Keratinocyte (primary cell): Measurements from ENCODE around the gene USH2A. TPM values are rescaled to one million over a fixed set of nuclear protein-coding genes. Genes with fewer than 3 reads are reported as not detected.

Source experiments
- DNase-seq: peaks from one replicate; pipeline ENCODE4 v3.0.0-alpha.2; 2011; ENCODE audit warnings: low read depth, missing footprints, low spot score
- FAIRE-seq: peaks from 2 replicates; lab custom pipeline; 2011; peaks lifted over from hg19 to GRCh38; lab: Jason Lieb, UNC
- H2AFZ ChIP-seq: 2 replicates; pipeline ENCODE4 v1.6.0; 2012; ENCODE audit warnings: low read length, control low read depth, inconsistent platforms; ENCODE audit not compliant: control insufficient read depth
- H3K27ac ChIP-seq: 2 replicates; pipeline ENCODE4 v1.5.1; 2011; ENCODE audit warnings: low read length; ENCODE audit not compliant: control insufficient read depth, insufficient read depth
- H3K27me3 ChIP-seq: 3 replicates; pipeline ENCODE4 v1.6.0; 2011; ENCODE audit warnings: low read length; ENCODE audit not compliant: control insufficient read depth, insufficient read depth; ENCODE audit errors: extremely low read depth
- H3K36me3 ChIP-seq, 2 experiments: 2 replicates in 1 of 2; 3 replicates in 1 of 2; pipeline ENCODE4 v1.5.1; 2011; ENCODE audit warnings: low read length in 2 of 2, mild to moderate bottlenecking in 1 of 2; ENCODE audit not compliant: control insufficient read depth in 2 of 2, insufficient read depth in 2 of 2; ENCODE audit errors: extremely low read depth in 1 of 2
- H3K4me1 ChIP-seq: 3 replicates; pipeline ENCODE4 v1.5.1; 2011; ENCODE audit warnings: low read length; ENCODE audit not compliant: control insufficient read depth, insufficient read depth; ENCODE audit errors: extremely low read depth
- H3K4me2 ChIP-seq: 3 replicates; pipeline ENCODE4 v1.6.0; 2011; ENCODE audit warnings: low read depth, low read length; ENCODE audit not compliant: control insufficient read depth, insufficient read depth; ENCODE audit errors: extremely low read depth
- H3K4me3 ChIP-seq, 3 experiments: fragments of 200-600 bp in 1 of 3; sonication (generic) in 1 of 3; 2 replicates in 2 of 3; 3 replicates in 1 of 3; pipeline ENCODE4 v1.5.1; 2011 to 2016; ENCODE audit warnings: low read length in 3 of 3, mild to moderate bottlenecking in 3 of 3, control low read depth in 2 of 3, inconsistent platforms in 1 of 3, low read depth in 1 of 3, mixed read lengths in 1 of 3, mixed run types in 1 of 3, moderate library complexity in 1 of 3; ENCODE audit not compliant: control insufficient read depth in 2 of 3, insufficient read depth in 2 of 3; ENCODE audit errors: extremely low read depth in 1 of 3
- H3K79me2 ChIP-seq: 2 replicates; pipeline ENCODE4 v1.6.0; 2012; ENCODE audit warnings: low read length; ENCODE audit not compliant: control insufficient read depth, insufficient read depth
- H3K9ac ChIP-seq: 3 replicates; pipeline ENCODE4 v1.6.0; 2011; ENCODE audit warnings: low read length; ENCODE audit not compliant: control insufficient read depth, insufficient read depth; ENCODE audit errors: extremely low read depth
- H3K9me1 ChIP-seq: 3 replicates; pipeline ENCODE4 v1.6.0; 2011; ENCODE audit warnings: low read length; ENCODE audit not compliant: control insufficient read depth, insufficient read depth; ENCODE audit errors: extremely low read depth
- H3K9me3 ChIP-seq: 2 replicates; pipeline ENCODE4 v1.5.1; 2012; ENCODE audit warnings: low read depth, low read length; ENCODE audit not compliant: control insufficient read depth
- H4K20me1 ChIP-seq: 3 replicates; pipeline ENCODE4 v1.6.0; 2011; ENCODE audit warnings: low read length; ENCODE audit not compliant: control insufficient read depth, insufficient read depth; ENCODE audit errors: extremely low read depth
- EZH2 ChIP-seq: IDR thresholded peaks from one replicate; pipeline ENCODE4 v1.6.1; 2012; ENCODE audit warnings: inconsistent platforms, mild to moderate bottlenecking, low read length, moderate library complexity
- dilution Hi-C: fragments of 300-500 bp; cut with MboI; formaldehyde crosslinking; loops from one replicate; pipeline ENCODE4 v1.7.0; 2020; ENCODE audit warnings: low sequenced_read_pairs; ENCODE audit not compliant: extremely low pct_ligation_motif_present
- polyA plus RNA-seq, 5 experiments: library from polyadenylated mRNA; depleted of rRNA in 3 of 5; stranded (reverse) in 3 of 5; stranded (forward) in 1 of 5; unstranded in 1 of 5; fragments of >200 nt; gene quantifications; 1 replicate in 1 of 5; 2 replicates in 3 of 5; 3 replicates in 1 of 5; pipeline versions ENCODE4 v1.2.1 to v1.2.3, GENCODE V29; 2011 to 2012; ENCODE audit warnings: missing spikeins in 2 of 5, low read depth in 1 of 5, low replicate concordance in 1 of 5
- TF ChIP-seq, protein P1 (sequence below), 3 experiments: IDR thresholded peaks in 1 of 3; conservative IDR thresholded peaks in 1 of 3; optimal IDR thresholded peaks in 1 of 3; 2 replicates in 2 of 3; 3 replicates in 1 of 3; pipeline versions ENCODE3 to v1.5.1; 2011; ENCODE audit warnings: low read length in 3 of 3, mild to moderate bottlenecking in 3 of 3, moderate library complexity in 2 of 3, control low read depth in 1 of 3, inconsistent platforms in 1 of 3; ENCODE audit not compliant: insufficient read depth in 2 of 3; ENCODE audit errors: extremely low read depth in 1 of 3

USH2A gene
- polyA plus RNA-seq, 1 donor (not counting 4 experiments of a cell fraction or from before 2014, with no cell fraction given), result not detected

GRCh38 chr1:215597961-215598360 is 825.3 kb downstream of the USH2A start:
- no peak for DNase-seq
- no peak overlapping the region for H3K4me2 ChIP-seq
- no peaks in the 10 kb centered on the region for H3K9me1 ChIP-seq
- dilution Hi-C loops, result no loop called here
- H3K4me3 ChIP-seq, result no peak overlapping the region
- no peaks in the 10 kb centered on the region for H3K4me1 ChIP-seq
- H3K36me3 ChIP-seq, result peaks cover 2 to 4% of the 10 kb centered on the region in 2 experiments
- TF ChIP-seq, protein P1, sequence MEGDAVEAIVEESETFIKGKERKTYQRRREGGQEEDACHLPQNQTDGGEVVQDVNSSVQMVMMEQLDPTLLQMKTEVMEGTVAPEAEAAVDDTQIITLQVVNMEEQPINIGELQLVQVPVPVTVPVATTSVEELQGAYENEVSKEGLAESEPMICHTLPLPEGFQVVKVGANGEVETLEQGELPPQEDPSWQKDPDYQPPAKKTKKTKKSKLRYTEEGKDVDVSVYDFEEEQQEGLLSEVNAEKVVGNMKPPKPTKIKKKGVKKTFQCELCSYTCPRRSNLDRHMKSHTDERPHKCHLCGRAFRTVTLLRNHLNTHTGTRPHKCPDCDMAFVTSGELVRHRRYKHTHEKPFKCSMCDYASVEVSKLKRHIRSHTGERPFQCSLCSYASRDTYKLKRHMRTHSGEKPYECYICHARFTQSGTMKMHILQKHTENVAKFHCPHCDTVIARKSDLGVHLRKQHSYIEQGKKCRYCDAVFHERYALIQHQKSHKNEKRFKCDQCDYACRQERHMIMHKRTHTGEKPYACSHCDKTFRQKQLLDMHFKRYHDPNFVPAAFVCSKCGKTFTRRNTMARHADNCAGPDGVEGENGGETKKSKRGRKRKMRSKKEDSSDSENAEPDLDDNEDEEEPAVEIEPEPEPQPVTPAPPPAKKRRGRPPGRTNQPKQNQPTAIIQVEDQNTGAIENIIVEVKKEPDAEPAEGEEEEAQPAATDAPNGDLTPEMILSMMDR (optimal IDR thresholded peaks at IDR 0.05 in 1 of 3, IDR thresholded peaks at IDR 0.05 in 1 of 3, conservative IDR thresholded peaks at IDR 0.05 in 1 of 3; ENCODE audit: extremely low read depth in 1 of 3, insufficient read depth in 2 of 3, low read length in 3 of 3), result no peak
- no peak for TF ChIP-seq EZH2
- H3K9ac ChIP-seq, result no peak overlapping the region
- no peaks in the 10 kb centered on the region for H3K27me3 ChIP-seq
- H4K20me1 ChIP-seq, result no peaks in the 10 kb centered on the region
- no peaks in the 10 kb centered on the region for H3K79me2 ChIP-seq
- H2AFZ ChIP-seq, result no peak overlapping the region
- FAIRE-seq, result no peak
- no peak overlapping the region for H3K27ac ChIP-seq
- no peaks in the 10 kb centered on the region for H3K9me3 ChIP-seq

DNA sequence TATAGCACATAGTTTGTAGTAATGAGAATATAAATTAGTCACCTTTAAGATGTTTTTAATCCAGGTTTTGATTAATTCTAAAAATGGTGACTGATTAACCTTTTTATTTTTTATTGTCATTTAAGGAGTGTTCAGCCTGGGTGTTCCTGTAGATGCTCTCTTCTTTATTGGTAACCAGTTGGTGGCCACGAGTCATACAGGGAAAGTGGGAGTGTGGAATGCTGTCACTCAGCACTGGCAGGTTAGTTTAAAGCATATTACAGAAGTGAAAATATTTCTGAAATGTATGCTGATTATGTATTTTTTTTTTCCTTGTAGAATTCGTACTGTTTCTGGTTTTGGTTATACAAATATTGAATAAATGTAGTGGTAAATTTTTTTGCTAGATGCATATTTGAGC is 828.0 kb downstream of the USH2A start:
- Histone ChIP-seq H3K4me1 (no peaks in the 10 kb centered on the region), H3K27me3 (no peaks in the 10 kb centered on the region), H3K9me3 (no peaks in the 10 kb centered on the region), H3K27ac (no peak overlapping the region), H3K79me2 (peaks cover 3% of the 10 kb centered on the region), H2AFZ (no peak overlapping the region), H3K4me3 (no peak overlapping the region), H3K36me3 (peaks cover 2 to 4% of the 10 kb centered on the region in 2 experiments), H3K4me2 (no peak overlapping the region), H4K20me1 (no peaks in the 10 kb centered on the region), H3K9ac (no peak overlapping the region), H3K9me1 (no peaks in the 10 kb centered on the region)
- FAIRE-seq, result no peak
- DNase-seq, result no peak
- dilution Hi-C loops, result no loop called here
- no peak for TF ChIP-seq EZH2
- TF ChIP-seq, protein P1 (optimal IDR thresholded peaks at IDR 0.05 in 1 of 3, IDR thresholded peaks at IDR 0.05 in 1 of 3, conservative IDR thresholded peaks at IDR 0.05 in 1 of 3; ENCODE audit: extremely low read depth in 1 of 3, insufficient read depth in 2 of 3, low read length in 3 of 3), result no peak
